Uterus (tissue), 2 donors: ENCODE data around the gene PTPMT1.

Source experiments
- POLR2A ChIP-seq, 2 donors: fragments of 450-650 bp; IDR thresholded peaks; one replicate each; pipeline ENCODE4 v1.6.1; 2016; ENCODE audit warnings: antibody characterized with exemption in 2 of 2, mild to moderate bottlenecking in 1 of 2, moderate library complexity in 1 of 2
- TF ChIP-seq, protein P1 (sequence below), 4 experiments: fragments of 200-600 bp in 2 of 4; fragments of 450-650 bp in 2 of 4; sonication (generic) in 2 of 4; IDR thresholded peaks; one replicate each; pipeline ENCODE4 v1.5.1; 2016 to 2019; ENCODE audit warnings: antibody characterized with exemption in 4 of 4, mild to moderate bottlenecking in 2 of 4, moderate library complexity in 1 of 4

DNA sequence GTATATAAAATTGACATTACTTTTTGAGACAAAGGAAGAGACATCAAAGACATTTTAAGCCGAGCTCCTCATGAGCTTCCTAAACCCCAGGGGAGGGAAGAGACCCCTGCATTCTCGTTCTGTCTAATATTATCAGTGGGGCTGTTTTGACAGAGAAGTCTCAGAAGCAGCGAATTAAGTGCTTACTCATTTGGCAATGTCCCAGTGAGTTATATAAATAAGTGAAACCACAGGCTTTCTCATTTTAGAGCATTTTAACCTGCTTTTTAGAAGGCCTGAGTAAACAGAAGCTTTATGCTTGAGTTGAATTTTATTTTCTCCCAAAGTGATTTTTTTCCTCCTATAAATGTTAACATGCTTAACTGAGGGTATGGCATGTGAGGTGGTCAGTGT is 52.0 kb downstream of the PTPMT1 start:
- TF ChIP-seq, protein P1, sequence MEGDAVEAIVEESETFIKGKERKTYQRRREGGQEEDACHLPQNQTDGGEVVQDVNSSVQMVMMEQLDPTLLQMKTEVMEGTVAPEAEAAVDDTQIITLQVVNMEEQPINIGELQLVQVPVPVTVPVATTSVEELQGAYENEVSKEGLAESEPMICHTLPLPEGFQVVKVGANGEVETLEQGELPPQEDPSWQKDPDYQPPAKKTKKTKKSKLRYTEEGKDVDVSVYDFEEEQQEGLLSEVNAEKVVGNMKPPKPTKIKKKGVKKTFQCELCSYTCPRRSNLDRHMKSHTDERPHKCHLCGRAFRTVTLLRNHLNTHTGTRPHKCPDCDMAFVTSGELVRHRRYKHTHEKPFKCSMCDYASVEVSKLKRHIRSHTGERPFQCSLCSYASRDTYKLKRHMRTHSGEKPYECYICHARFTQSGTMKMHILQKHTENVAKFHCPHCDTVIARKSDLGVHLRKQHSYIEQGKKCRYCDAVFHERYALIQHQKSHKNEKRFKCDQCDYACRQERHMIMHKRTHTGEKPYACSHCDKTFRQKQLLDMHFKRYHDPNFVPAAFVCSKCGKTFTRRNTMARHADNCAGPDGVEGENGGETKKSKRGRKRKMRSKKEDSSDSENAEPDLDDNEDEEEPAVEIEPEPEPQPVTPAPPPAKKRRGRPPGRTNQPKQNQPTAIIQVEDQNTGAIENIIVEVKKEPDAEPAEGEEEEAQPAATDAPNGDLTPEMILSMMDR (IDR thresholded peaks at IDR 0.05) = no peak
- no peak for TF ChIP-seq POLR2A (IDR thresholded peaks at IDR 0.05)
